ENCODE results near the gene KCNAB2.

GRCh38 chr1:6014130-6014999 lies 31.3 kb upstream of the KCNAB2 start:
- TF ChIP-seq, protein P1, sequence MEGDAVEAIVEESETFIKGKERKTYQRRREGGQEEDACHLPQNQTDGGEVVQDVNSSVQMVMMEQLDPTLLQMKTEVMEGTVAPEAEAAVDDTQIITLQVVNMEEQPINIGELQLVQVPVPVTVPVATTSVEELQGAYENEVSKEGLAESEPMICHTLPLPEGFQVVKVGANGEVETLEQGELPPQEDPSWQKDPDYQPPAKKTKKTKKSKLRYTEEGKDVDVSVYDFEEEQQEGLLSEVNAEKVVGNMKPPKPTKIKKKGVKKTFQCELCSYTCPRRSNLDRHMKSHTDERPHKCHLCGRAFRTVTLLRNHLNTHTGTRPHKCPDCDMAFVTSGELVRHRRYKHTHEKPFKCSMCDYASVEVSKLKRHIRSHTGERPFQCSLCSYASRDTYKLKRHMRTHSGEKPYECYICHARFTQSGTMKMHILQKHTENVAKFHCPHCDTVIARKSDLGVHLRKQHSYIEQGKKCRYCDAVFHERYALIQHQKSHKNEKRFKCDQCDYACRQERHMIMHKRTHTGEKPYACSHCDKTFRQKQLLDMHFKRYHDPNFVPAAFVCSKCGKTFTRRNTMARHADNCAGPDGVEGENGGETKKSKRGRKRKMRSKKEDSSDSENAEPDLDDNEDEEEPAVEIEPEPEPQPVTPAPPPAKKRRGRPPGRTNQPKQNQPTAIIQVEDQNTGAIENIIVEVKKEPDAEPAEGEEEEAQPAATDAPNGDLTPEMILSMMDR (IDR thresholded peaks at IDR 0.05; ENCODE audit: low read length): no peak
- TF ChIP-seq EZH2phosphoT487 (IDR thresholded peaks at IDR 0.05; ENCODE audit: low read length): no peak

All from MM.1S (cell line).